Muscle of back (tissue), 11 donors: ENCODE results near the gene DTNB. TPM values are rescaled to one million over a fixed set of nuclear protein-coding genes. Genes with fewer than 3 reads are reported as not detected.
"Not testable (repeated sequence)": the region's sequence is repeated elsewhere in the genome, so short reads cannot be mapped to it uniquely, and the experiment has no call there.

ENCODE experiments used
- DNase-seq, 3 donors: peaks; one replicate each; pipeline versions ENCODE4 v3.0.0 to v3.0.0-alpha.2; 2013
- polyA plus RNA-seq, 10 donors: library from polyadenylated mRNA; unstranded; fragments of 120-200 nt; gene quantifications; one replicate each; pipeline ENCODE4 v1.2.1, GENCODE V29; 2013; ENCODE audit not compliant: insufficient read length in 10 of 10

DTNB gene
- polyA plus RNA-seq, 10 donors: 3.5 to 9.1 (median 5.5) TPM

DNA sequence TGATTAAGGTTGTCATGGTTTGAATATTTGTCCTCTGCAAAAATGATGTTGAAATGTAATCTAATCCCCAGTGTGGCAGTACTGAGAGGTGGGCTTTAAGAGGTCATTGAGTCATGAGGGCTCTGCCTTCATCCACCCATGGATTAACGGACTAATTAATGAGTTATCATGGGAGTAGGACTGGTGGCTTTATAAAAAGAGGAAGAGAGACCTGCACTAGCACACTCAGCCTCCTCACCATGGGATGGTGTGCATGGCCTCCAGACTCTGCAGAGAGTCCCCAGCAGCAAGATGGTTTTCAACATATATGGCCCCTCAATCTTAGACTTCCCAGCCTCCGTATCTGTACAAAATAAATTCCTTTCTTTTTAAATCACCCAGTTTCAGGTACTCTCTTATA, 41.0 kb downstream of the DTNB start:
- no peak for DNase-seq

DNA sequence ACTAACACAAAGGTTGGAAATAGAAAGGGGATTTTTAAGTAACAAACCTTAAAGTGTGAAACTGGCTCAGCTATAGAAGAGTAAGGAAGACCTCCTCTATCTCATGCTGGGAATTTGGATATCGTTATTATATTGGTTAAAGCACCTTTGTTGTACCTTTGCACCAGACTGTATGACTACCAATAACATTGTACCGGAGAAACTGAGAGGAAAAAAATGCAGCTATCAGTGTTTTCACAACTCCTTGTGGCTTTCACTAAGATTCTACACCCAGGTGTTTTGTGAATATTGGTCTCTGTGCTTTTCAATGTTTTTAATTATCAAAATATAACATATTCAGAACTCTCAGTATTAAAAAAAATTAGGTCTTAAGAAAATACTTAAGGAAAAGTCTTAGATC, 48.7 kb downstream of the DTNB start:
- DNase-seq: no peak

DNA sequence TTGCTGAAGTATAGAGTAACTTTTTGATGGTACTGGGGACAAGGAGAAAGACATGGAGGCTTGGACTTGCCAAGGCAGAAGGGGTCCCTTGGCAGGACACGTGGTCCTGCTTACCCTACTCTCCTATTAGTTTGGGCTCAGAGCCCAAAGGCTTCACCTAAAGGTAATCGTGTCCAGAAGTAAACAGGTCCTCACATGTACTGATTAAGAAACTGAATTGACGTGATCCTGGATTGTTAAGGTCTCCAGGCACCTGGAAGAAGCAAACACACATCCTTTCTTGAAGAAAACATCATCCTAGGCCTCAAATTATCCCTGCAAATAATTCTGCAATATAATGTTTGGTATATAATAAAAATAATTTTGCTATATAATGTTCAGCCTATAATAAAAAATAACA, 50.0 kb downstream of the DTNB start:
- DNase-seq: no peak

DNA sequence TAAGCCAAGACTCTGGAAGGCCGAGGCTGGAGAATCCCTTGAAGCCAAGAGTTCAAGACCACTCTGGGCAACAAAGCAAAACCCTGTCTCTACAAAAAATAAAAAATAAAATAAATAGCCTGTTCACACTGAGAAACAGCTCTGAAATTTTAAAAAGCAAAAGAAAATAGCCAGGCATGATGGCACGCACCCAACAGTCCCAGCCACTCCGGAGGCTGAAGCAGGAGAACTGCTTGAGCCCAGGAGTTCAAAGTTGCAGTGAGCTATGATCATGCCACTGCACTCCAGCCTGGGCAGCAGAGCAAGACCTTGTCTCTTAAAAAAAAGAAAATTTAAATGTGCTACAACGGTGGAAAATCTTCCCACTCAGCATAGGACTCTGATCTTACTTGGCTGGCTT, 52.7 kb downstream of the DTNB start:
- no peak for DNase-seq

DNA sequence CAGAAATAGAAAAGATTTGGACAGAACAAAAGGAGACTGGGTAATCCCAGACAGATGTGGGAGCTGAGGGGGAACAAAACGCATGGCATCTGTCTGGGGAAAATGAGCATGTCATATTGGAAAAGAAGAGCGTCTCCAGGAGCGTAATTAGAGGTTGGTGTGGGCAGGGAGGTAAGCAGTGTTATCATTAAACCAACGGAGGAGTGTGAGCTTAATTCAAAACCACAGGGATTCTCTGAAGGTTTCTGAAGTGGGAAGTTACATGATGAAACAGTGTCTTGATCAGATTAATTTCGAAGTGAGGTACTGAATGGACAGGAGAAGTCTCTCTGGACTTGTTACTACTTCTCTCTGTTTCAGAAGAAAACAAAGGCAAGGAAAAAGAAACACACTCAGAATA, 53.3 kb downstream of the DTNB start:
- DNase-seq: no peak

DNA sequence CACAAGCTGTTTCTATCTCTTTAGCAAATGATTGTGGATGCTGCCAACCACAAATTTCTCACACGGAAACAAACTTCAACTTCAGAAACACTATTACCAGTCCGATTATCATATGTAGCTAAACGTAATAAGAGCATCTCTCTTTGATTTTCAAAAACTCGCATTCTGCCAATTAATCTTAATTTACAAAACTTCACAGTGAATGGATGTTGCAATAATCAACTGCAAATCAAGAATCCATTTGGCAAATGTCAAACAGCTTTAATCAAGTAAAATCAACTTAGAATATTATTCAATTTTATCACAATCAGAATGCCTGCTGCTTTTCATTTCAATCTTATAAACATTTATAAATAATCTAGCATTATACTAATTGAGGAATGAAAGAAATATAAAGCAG, 54.2 kb downstream of the DTNB start:
- no peak for DNase-seq

DNA sequence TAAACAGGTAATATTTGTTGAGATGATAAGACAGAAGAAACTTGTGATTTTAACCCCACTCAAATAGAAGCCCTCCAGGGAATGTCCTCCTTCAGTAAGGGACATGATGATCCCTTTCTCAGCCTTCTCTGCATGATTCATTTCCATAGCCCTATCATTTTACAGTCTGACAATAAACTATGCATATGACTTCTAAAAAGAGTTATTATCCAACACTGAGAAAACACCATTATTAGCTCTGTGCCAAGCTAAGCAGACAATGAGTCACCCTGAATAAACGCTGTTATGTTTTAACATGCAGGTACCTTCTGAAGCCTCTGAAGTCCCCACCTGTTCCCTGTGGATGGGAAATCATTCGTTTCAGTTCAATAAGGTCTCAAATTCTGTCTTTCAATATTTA, 54.7 kb downstream of the DTNB start:
- peak in 2 of 3 donors; percentile 6 to 28 for DNase-seq

DNA sequence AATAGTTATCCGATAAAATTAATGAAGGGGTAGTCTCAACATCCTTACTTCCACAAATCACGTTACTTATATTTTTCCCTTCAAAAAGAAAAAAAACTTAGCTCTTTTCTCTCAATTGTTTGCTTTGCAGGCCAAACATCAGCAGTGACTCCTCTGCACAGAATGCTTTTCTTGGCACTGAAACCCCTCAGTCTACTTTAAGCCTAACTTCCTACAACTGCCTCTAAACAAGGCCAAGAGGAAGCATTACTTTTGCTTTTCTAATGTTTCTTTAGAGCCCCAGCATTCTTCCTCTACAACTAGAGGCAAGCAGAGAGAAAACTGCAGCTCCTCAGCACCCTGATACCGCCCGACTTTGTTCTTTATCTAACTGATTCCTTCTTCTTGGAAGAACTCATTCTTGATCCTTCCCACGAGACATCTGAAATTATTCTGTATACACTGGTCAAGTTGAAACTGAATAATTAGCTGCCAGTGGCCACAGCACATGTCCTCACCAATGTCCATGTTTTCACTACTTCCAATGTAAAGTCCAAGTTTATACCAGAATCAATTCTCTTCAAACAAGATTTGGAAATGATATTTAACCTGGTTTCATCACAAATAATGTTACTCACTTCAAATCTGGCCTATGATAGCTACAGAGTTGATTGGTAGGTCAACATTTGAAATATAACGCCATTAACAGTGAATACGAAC, 55.3 kb downstream of the DTNB start:
- DNase-seq: peak; percentile 32 to 70 (median 44)

DNA sequence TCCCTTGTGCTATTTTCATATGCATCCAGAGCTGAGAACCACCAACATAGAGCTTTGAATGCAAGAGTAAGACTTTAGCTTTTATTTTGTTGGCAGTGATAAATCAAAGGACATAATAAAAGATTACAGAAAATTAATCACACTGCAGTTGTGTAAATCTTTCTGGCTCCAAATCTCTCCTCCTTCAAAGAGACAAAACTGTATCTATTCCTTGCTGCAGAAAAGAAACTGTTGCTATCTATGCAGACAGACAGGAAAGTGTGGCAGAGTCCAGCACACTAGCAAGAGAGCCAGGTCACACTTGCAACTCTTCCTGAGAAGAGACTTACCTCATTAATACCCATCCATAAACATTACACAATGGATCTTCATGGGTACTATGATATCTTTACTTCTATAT, 57.5 kb downstream of the DTNB start:
- no peak for DNase-seq

DNA sequence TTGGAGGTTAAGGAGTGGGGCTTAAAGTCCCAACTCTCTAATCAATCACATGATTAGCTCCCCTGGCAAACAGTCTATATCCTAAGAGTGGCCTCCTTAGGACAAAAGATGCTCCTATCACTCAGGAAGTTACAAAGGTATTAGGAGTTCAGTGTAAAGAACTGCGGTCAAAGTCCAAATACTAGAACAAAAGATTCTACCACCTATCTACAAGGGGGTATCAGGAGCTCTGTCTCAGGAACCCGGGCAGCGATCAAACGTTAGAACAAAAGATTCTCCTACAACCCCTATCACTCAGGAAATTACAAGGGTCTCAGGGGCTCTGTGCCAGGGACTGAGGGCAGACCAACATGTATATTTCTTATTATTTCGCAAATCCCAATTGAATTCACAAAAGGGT, 58.0 kb downstream of the DTNB start:
- no peak for DNase-seq

DNA sequence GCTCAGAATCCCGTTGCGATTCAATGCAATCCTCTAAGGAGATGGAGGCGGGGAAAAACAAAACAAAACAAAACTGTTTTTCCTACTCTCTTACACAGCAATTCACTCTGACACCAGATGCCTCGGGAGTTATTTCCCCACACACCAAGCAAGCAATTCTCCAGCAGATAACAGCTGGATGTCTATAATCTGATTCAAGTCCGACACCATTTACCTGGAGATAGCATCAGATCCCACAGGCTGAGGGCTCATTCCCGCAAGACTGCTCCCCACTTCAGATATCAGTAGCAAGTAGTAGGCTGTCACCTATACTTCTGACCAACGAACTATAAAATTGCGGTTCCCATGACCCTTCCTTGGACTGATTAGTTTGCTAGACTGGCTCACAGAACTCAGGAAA, 58.7 kb downstream of the DTNB start:
- DNase-seq: no peak

DNA sequence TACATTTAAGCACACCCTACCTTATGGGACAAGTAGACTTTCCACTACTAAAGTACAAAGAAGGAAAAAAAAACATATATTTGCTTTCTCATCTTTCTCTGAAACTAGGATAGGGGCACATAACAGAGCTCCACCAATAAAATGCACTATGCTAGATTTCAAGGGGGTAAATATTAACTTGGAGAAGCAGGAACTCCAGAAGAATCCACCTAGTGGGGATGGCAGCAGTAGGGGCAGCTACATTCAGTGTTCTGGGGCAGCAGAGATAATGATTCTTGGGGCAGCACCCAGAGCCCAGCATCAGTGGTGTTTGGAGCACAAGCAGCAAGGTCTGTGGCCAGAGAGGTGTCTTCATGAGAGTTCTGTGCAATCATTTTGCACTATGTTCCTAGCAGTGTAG, 64.7 kb downstream of the DTNB start:
- DNase-seq: no peak

DNA sequence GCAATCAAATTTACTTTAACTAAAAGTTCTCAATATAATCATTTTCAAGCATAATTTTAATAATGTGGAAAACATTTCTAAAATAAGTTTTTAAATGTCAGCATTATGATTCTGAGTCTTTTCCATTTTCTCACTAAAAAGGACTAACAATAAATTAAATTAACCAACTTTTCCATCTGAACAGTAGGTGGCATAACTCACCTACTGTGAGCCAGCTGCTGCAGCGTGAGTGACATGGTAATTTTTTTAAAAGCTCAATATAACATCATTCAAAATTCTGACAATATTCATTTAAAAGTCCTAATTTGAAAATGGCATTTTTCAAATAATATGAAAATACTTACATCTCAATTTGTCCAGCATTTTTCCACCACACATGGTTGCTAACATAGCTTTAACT, 66.5 kb downstream of the DTNB start:
- peak in 2 of 3 donors; percentile 22 to 40 for DNase-seq

DNA sequence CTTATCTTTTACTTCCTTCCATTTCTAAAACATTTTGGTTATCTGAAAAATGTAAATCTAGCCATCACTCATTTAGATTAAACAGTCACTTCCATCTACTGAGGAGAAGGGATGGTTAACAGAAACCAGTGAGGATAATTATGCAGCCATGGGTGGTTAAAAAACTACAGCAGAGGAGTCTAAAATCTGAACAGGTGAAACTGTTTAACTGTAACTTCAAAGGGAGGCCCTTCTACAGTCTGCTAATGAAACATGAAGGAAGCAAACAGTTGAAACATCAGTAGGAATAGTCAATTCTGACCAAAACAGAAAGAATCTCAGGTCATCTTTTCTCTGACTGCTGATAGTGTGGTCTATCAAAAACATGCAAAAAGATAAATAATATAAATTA, 71.0 kb downstream of the DTNB start:
- DNase-seq: no peak

DNA sequence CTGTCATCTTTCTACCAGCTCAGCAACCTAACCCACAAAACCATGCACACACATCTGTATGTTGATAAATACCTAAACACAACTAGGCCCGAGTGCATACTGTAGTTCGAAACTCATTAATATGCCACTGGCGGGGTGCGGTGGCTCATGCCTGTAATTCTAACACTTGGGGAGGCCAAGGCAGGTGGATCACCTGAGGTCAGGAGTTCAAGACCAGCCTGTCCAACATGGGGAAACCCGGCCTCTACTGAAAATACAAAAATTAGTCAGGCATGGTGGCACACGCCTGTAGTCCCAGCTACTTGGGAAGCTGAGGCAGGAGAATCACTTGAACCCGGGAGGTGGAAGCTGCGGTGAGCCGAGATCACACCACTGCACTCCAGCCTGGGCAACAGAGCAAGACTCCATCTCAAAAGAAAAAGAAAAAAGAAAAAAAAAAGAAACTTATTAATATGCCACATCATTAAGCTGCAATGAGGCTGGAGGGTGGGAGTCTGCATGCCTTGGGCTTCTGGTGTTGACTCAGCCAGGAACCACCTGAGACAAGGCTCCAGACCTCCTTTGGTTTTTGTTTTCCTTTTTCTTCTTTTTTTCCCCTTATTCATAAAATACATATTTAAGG, 71.6 kb downstream of the DTNB start:
- DNase-seq: not testable (repeated sequence)

DNA sequence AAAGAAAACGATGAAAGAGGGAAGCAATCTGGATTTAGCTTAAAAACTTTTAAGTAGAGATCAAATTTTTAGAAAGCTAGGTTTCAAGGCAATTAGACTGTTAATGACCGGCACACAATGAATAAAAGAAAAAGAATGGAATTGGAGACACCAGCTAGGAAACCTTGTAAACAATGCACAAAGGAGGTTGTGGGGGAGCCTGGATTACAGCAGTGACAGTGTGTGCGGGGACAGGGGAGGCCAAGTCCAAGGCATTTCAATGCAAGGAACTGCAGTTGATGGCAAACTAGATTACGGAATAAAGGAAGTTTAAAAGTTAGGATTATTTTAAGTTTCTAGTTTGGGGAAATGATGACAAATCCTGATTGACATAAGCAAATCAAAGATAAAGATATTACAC, 74.5 kb downstream of the DTNB start:
- DNase-seq: no peak

DNA sequence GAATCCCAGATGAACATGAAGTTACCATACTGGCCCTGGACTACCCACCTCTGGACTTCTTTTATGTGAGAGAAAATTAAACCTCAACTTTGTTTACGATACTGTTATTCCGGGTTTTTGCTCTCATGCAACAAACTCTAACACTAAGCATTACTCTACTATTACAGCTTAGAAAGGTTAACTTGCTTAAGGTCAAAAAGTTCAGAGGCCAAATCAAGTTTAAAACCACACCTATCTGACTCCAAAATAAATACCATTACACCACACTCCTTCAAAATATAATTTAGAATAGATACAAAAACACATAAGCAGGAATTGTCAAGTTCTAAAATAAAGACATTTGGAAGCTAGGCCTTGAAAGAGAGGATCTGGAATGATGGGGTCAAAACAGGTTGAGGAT, 75.0 kb downstream of the DTNB start:
- no peak for DNase-seq

DNA sequence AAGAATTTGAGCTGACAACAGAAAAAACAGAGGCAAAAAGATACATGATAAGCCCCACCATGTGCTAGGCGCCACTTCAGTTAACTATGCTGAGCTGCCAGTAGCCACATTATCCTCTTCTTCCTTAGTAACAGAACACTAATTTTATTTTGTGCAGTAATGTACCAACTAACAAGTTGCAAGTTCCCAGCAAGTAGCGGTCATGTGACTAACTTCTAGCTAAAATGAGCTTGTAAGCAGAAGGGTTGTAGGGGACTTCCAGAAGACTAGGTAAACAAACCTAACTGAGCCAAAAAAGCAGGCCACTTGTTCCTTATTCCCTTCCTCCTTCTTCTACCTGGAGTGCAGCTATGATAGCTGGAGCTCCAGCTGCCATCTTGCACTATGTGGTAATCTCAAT, 75.5 kb downstream of the DTNB start:
- DNase-seq: no peak

DNA sequence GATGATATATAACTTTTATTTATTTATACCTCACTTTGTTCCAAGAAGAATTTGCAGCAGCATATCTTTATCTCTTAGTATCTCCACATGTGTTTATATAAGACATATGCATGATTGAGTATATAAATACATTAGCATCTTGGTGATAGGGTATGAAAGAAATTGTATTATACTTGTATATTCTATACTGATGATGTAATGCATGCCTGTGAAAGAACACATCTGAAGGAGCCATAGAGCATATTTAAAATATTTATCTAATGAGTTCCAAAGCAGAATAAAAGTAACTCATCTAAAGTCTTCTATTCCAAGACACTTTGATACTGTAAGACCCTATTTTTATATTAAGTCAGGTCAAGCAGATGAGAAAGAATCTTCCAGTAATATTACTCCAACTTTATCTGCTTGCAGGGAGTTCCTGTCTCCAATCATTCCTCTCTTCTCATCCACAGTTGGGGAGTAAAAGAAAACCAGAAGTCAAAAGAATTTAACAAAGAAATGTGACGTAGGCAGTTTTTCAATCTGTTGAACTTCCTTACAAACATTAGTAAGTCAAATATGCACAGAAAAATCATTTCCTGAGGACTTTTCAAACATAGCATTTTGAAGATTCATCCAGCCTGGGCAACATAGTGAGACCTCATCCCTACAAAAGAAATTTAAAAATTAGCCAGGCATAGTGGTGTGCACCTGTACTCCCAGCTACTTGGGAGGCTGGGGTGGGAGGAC, 76.7 kb downstream of the DTNB start:
- DNase-seq: no peak

DNA sequence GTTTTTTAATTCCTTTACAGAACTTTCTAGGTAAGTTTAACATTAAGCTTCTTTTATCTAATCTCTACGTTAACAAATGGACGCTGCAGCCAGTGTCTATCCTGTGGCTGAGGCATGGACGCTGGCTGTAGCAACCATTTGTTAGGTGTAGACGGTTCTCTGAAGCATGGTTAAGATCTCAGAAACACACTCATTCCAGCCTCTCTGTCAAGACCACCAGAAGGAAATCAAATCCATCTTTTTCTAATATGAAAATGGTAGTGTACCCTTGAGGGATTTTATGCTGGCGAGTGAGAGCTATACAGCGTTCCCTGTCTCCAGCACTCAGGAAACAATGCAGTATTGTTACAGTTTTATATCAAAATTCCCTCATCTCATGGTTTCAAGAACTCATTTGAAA, 78.0 kb downstream of the DTNB start:
- DNase-seq: no peak

DNA sequence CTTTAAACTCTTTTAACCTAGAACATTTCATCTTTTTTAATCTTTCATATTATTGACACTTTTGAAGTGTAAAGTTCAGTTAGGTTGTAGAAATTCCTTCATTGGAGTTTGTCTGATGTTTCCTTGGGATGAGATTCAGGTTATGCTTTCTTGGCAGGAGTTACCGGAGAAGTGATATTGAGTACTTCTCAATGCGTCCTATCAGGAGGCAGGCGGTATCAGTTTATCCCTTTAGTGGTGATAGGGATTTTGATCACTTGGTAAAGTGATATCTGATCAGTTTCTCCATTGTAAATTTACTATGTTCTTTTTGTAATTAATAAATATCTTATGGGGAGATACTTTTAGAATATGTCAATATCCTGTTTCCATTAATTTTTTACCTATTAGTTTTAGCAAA, 78.4 kb downstream of the DTNB start:
- no peak for DNase-seq

DNA sequence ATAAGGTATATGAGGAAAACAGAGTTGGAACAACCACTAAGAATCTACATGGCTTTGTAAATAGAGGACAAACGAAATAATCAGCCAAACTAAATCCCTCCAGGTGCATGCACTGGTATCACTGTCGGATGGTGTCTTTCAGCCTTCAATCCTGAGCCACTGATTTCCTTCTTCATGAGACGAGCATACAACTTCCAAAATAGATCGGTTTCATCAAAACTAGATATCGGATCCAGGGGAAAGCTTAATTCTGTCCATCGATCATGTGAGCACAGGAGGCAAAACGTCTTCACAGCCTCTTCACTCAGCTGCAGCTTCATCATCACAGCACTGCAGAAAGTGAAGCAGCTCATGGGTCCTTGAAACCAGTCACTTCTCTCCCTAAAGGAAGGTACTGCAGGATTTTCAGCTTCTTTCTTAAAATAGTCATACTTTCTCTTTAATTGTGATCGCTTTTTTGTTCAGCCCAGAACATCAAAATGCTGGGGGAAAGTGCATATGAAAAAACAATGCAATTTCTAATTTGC, 80.5 kb downstream of the DTNB start:
- DNase-seq: no peak

DNA sequence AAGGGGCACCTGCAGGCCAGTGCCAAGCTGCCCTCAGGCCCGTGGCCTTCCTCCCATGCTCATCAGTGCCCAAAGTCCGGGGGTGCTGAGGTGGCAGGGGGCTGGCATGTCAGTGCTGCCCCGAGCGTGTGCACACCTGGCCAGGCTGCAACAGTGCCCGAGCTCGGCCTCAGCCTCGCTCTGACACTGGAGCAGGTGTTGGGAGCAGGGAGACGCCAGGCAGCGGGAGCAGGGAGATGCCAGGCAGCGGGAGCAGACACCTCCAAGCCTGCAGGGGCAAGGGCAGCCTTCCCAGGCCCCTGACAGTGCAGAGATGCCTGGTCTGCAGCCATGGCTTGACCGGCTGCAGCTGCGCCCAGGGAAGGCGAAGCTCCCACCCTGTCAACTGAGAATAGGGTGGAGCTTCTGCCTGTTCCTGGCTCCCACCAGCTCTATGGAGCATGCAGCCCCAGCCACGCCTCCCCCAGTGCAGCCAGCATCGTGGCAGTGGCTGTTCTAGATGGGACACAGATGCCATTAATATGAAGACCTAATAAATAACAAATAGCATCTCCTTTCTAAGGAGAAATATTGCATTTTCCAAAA, 82.4 kb downstream of the DTNB start:
- DNase-seq: peak in 1 of 3 donors; percentile 42
